K562 (cell line): ENCODE measurements around the gene KLHL33. TPM values are rescaled to one million over a fixed set of nuclear protein-coding genes. Genes with fewer than 3 reads are reported as not detected.

ENCODE experiments used
- ATAC-seq: fragments of 200-7000 bp; cut with Tn5 transposase; 3 replicates; pipeline ENCODE4 v1.9.1; 2020; ENCODE audit warnings: moderate library complexity
- BruUV-seq: library from RNA; stranded (reverse); fragments of 400-500 nt; replicated peaks from 2 replicates; lab custom pipeline; 2021; lab: Mats Ljungman, UMichigan
- CTCF ChIA-PET: fragments of 300-600 bp; formaldehyde crosslinking; extraction: SDS; loops from one replicate; lab custom pipeline; 2021; ENCODE audit warnings: low intra/inter-chr PET ratio; lab: Yijun Ruan, JAX
- POLR2A ChIA-PET: fragments of 300-600, 350-650 bp; sonication (Branson Sonifier 250); formaldehyde crosslinking; extraction: SDS; loops from one replicate; lab custom pipeline; 2021; ENCODE audit warnings: antibody characterized with exemption, inconsistent platforms; lab: Yijun Ruan, JAX
- DNase-seq, 4 experiments: peaks; one replicate each; pipeline versions ENCODE4 v3.0.0 to v3.0.0-alpha.2; 2011 to 2018; ENCODE audit warnings: low spot score in 3 of 4, mixed read lengths in 3 of 4; ENCODE audit errors: extremely low read depth in 1 of 4
- FAIRE-seq: peaks from 2 replicates; lab custom pipeline; 2011; peaks lifted over from hg19 to GRCh38; lab: Jason Lieb, UNC
- H2AFZ ChIP-seq: 2 replicates; pipeline ENCODE4 v1.6.0; 2011; ENCODE audit warnings: low read depth, low read length, control low read depth, inconsistent platforms
- H3K27ac ChIP-seq: fragments of 200-600 bp; 3 replicates; pipeline ENCODE4 v1.8.0; 2011; ENCODE audit warnings: low read depth, mild to moderate bottlenecking, control low read depth, inconsistent platforms, low read length, moderate library complexity, mixed read lengths; ENCODE audit errors: extremely low read depth
- H3K27me3 ChIP-seq, 2 experiments: fragments of 300-600 bp in 1 of 2; 2 replicates in 1 of 2; 3 replicates in 1 of 2; pipeline versions ENCODE4 v1.6.0 to v1.8.0; 2011; ENCODE audit warnings: inconsistent platforms in 2 of 2, low read length in 2 of 2, mild to moderate bottlenecking in 1 of 2, mixed read lengths in 1 of 2, moderate library complexity in 1 of 2; ENCODE audit not compliant: control insufficient read depth in 2 of 2, insufficient read depth in 2 of 2
- H3K36me3 ChIP-seq: fragments of 300-600 bp; 3 replicates; pipeline ENCODE4 v1.8.0; 2011; ENCODE audit warnings: mild to moderate bottlenecking, low read length, inconsistent platforms; ENCODE audit not compliant: control insufficient read depth, insufficient read depth
- H3K4me1 ChIP-seq, 2 experiments: fragments of 200-600 bp in 1 of 2; replicated peaks in 1 of 2; 2 replicates in 1 of 2; 3 replicates in 1 of 2; pipeline versions ENCODE4 v1.5.1 to v1.8.0; 2011; ENCODE audit warnings: inconsistent platforms in 2 of 2, low read length in 2 of 2, mild to moderate bottlenecking in 1 of 2, mixed read lengths in 1 of 2, moderate library complexity in 1 of 2; ENCODE audit not compliant: control insufficient read depth in 2 of 2, insufficient read depth in 2 of 2
- H3K4me2 ChIP-seq: 2 replicates; pipeline ENCODE4 v1.6.1; 2011; ENCODE audit warnings: low read length, control low read depth, inconsistent platforms, mixed read lengths; ENCODE audit not compliant: insufficient read depth
- H3K4me3 ChIP-seq: fragments of 200-600 bp; sonication (generic), shearing (Covaris generic); 2 replicates; pipeline ENCODE4 v1.5.1; 2016; ENCODE audit warnings: control low read depth, inconsistent platforms
- H3K79me2 ChIP-seq: fragments of 200-600 bp; 3 replicates; pipeline ENCODE4 v1.8.0; 2011; ENCODE audit warnings: low read length, inconsistent platforms; ENCODE audit not compliant: control insufficient read depth, insufficient read depth
- H3K9ac ChIP-seq, 2 experiments: 2 replicates each; pipeline versions ENCODE4 v1.6.0 to v1.6.1; 2011; ENCODE audit warnings: low read depth in 2 of 2, low read length in 2 of 2, control low read depth in 1 of 2, inconsistent platforms in 1 of 2, mild to moderate bottlenecking in 1 of 2, mixed read lengths in 1 of 2; ENCODE audit not compliant: insufficient read depth in 1 of 2
- H3K9me1 ChIP-seq: one replicate; pipeline ENCODE4 v1.6.0; 2011; ENCODE audit warnings: inconsistent platforms, mild to moderate bottlenecking, low read length, moderate library complexity; ENCODE audit not compliant: control insufficient read depth, insufficient read depth
- H3K9me3 ChIP-seq: replicated peaks from 2 replicates; pipeline ENCODE4 v1.5.1; 2011; ENCODE audit warnings: low read depth, low read length, inconsistent platforms; ENCODE audit not compliant: control insufficient read depth, insufficient read depth
- H4K20me1 ChIP-seq: replicated peaks from 2 replicates; pipeline ENCODE4 v1.6.1; 2011; ENCODE audit warnings: low read length, inconsistent platforms, mixed read lengths; ENCODE audit not compliant: control insufficient read depth, insufficient read depth
- BACH1 ChIP-seq: fragments of 200-800 bp; sonication (Bioruptor generic); IDR thresholded peaks from 2 replicates; pipeline ENCODE4 v1.6.1; 2016; ENCODE audit warnings: missing genetic modification characterization, missing compliant biosample characterization
- C11orf30 ChIP-seq: fragments of 450-650 bp; IDR thresholded peaks from 2 replicates; pipeline ENCODE4 v1.6.1; 2016; ENCODE audit warnings: low read depth, mild to moderate bottlenecking
- CEBPG ChIP-seq, 3 experiments: fragments of 200-800 bp in 1 of 3; sonication (Bioruptor generic) in 1 of 3; sonication (generic) in 1 of 3; formaldehyde crosslinking in 1 of 3; IDR thresholded peaks in 2 of 3; conservative IDR thresholded peaks in 1 of 3; 2 replicates each; pipeline versions ENCODE4 v1.6.1 to v1.8.0; 2016 to 2022; ENCODE audit warnings: missing compliant biosample characterization in 2 of 3, missing genetic modification characterization in 2 of 3, mild to moderate bottlenecking in 1 of 3, missing genetic modification reagents in 1 of 3
- CHD2 ChIP-seq: IDR thresholded peaks from 2 replicates; pipeline ENCODE4 v1.6.1; 2011; ENCODE audit warnings: low read depth, low read length
- HMG20B ChIP-seq: fragments of 250-450 bp; sonication (Bioruptor Pico); IDR thresholded peaks from 2 replicates; pipeline ENCODE4 v1.5.0; 2021; ENCODE audit warnings: mild to moderate bottlenecking
- KLF6 ChIP-seq: fragments of 250-450 bp; sonication (Bioruptor Pico); IDR thresholded peaks from 2 replicates; pipeline ENCODE4 v1.4.0; 2020; ENCODE audit warnings: mild to moderate bottlenecking, moderate library complexity, borderline replicate concordance
- L3MBTL2 ChIP-seq: fragments of 450-650 bp; IDR thresholded peaks from 2 replicates; pipeline ENCODE4 v1.6.1; 2016; ENCODE audit warnings: mild to moderate bottlenecking, moderate library complexity
- MCM2 ChIP-seq: fragments of 450-650 bp; IDR thresholded peaks from 2 replicates; pipeline ENCODE4 v1.6.1; 2017; ENCODE audit warnings: low read depth, mild to moderate bottlenecking
- PKNOX1 ChIP-seq: fragments of 450-650 bp; IDR thresholded peaks from 2 replicates; pipeline ENCODE4 v1.6.1; 2016
- SIN3B ChIP-seq: fragments of 450-650 bp; IDR thresholded peaks from 2 replicates; pipeline ENCODE4 v1.6.1; 2017; ENCODE audit warnings: low read depth, mild to moderate bottlenecking, moderate library complexity
- SMARCC2 ChIP-seq: fragments of 450-650 bp; IDR thresholded peaks from 2 replicates; pipeline ENCODE4 v1.6.1; 2017; ENCODE audit warnings: antibody characterized with exemption, moderate library complexity, mild to moderate bottlenecking, low read depth
- TOE1 ChIP-seq, 2 experiments: fragments of 450-650 bp in 1 of 2; sonication (generic) in 1 of 2; formaldehyde crosslinking in 1 of 2; IDR thresholded peaks; 2 replicates each; pipeline versions ENCODE4 v1.7.1 to v1.8.0; 2016 to 2022; ENCODE audit warnings: borderline replicate concordance in 2 of 2, mild to moderate bottlenecking in 2 of 2, antibody characterized with exemption in 1 of 2, inconsistent platforms in 1 of 2, low read depth in 1 of 2, missing genetic modification reagents in 1 of 2, moderate library complexity in 1 of 2
- TRIM28 ChIP-seq: fragments of 450-650 bp; IDR thresholded peaks from 2 replicates; pipeline ENCODE4 v1.6.1; 2017
- UBTF ChIP-seq, 2 experiments: IDR thresholded peaks; 2 replicates each; pipeline ENCODE4 v1.6.1; 2012; ENCODE audit warnings: improper control_type of control experiment in 2 of 2, low read depth in 2 of 2, low read length in 2 of 2, borderline replicate concordance in 1 of 2
- ZNF175 ChIP-seq: fragments of 200-800 bp; sonication (Bioruptor generic); IDR thresholded peaks from 2 replicates; pipeline ENCODE4 v1.6.1; 2016; ENCODE audit warnings: low read depth, mild to moderate bottlenecking, missing genetic modification characterization, missing compliant biosample characterization
- ZNF717 ChIP-seq: fragments of 250-450 bp; sonication (Bioruptor Pico); IDR thresholded peaks from 2 replicates; pipeline ENCODE4 v1.5.0; 2021
- WGBS: fragments of 100-300 bp; shearing (Covaris generic); methylation state at CpG from one replicate; pipeline ENCODE4 v1.1.6; 2016; ENCODE audit warnings: low coverage, mixed read lengths; ENCODE audit not compliant: insufficient coverage; ENCODE audit errors: missing lambda C conversion rate; 5-methylcytosine and 5-hydroxymethylcytosine counted together
- in situ Hi-C: fragments of 300-500 bp; cut with MboI; formaldehyde crosslinking; loops from 4 replicates; pipeline ENCODE4 v1.15.0; 2018; ENCODE audit warnings: inconsistent platforms, mixed read lengths
- intact Hi-C: fragments of 100-400 bp; cut with micrococcal nuclease; formaldehyde crosslinking; loops from 2 replicates; pipeline ENCODE4 v1.14.2; 2022
- polyA plus RNA-seq, 8 experiments: library from polyadenylated mRNA; depleted of rRNA in 4 of 8; stranded (reverse) in 5 of 8; unstranded in 3 of 8; fragments of >200 nt; fragmentation: Nextera tagmentation in 2 of 8; fragmentation: Illumina TruSeq in 1 of 8; extraction: Ambion mirVana in 2 of 8; extraction: Trizol in 1 of 8; gene quantifications; 2 replicates each; pipeline versions ENCODE4 v1.2.1 to v1.2.3, GENCODE V29; 2011 to 2014; ENCODE audit warnings: inconsistent platforms in 1 of 8, missing spikeins in 1 of 8
- total RNA-seq, 7 experiments: library from RNA; depleted of rRNA in 6 of 7; stranded (reverse); fragments of >200 nt in 6 of 7; fragmentation: Illumina TruSeq in 2 of 7; extraction: Trizol in 2 of 7; gene quantifications; 2 replicates each; pipeline versions ENCODE4 v1.2.1 to v1.2.3, GENCODE V29; 2011 to 2021; ENCODE audit warnings: low replicate concordance in 1 of 7

The KLHL33 gene
- total and polyA plus RNA-seq, 9 of the 15 experiments (the other 6 are each of a cell fraction or from before 2014, with no cell fraction given): 0.04 to 0.27 (median 0.13) TPM; not detected in 6

GRCh38 chr14:20454516-20455354 lies 18.8 kb upstream of the KLHL33 start, which contains the start of the genes APEX1 and OSGEP:
Gene APEX1, plus strand, starts transcription at chr14:20455226. Its CDS starts 420 bp downstream, at chr14:20455646.
Gene OSGEP, minus strand, starts transcription at chr14:20454812. Its CDS starts 129 bp downstream, at chr14:20454683.
- no TSS peak for BruUV-seq
- Histone ChIP-seq H2AFZ (peak within 1 kb of the TSS; percentile 96), H4K20me1 (no peaks in the 10 kb centered on the region), H3K4me2 (peak within 1 kb of the TSS; percentile 91), H3K9me3 (no peaks in the 10 kb centered on the region), H3K4me3 (peak within 1 kb of the TSS; percentile 78), H3K4me1 (peaks cover 15 to 18% of the 10 kb centered on the region in 2 experiments; a peak in 4 of 5 replicates), H3K27ac (peak within 1 kb of the TSS; percentile 99), H3K9ac (peak within 1 kb of the TSS; percentile 95 to 98), H3K79me2 (peaks cover 61% of the 10 kb centered on the region), H3K36me3 (peaks cover 65% of the 10 kb centered on the region), H3K27me3 (no peaks in the 10 kb centered on the region), H3K9me1 (no peaks in the 10 kb centered on the region)
- 1% methylated on average over 43 of the region's 56 CpGs for WGBS
- DNase-seq (peak; percentile 92 to 98 (median 96)), FAIRE-seq (peak; percentile 100), ATAC-seq (peak; percentile 90)
- ChIA-PET CTCF (no interaction called here), POLR2A (interaction anchor here (0.5 to 3.1 kb wide), 19 partner anchors 7 to 191 kb away, joined by 3 to 29 read pairs (median 3); partner anchors contain the start of genes PARP2 and PNP)
- intact Hi-C loops: loop anchor here (1.0 to 5.0 kb wide), 2 partner anchors 41 to 153 kb away; partner anchors contain the start of gene TEP1
- in situ Hi-C loops: no loop called here
- peak; percentile 100 for TF ChIP-seq TOE1 (IDR thresholded peaks at IDR 0.05; ENCODE audit: borderline replicate concordance)
- no peak for TF ChIP-seq TOE1 (CRISPR knock-in tag; IDR thresholded peaks at IDR 0.05; ENCODE audit: borderline replicate concordance, low read depth)
- no peak for TF ChIP-seq TRIM28
- no peak for TF ChIP-seq BACH1 (tag)
- peak; percentile 49; the same call in 1 of the 2 replicates for TF ChIP-seq SIN3B
- TF ChIP-seq UBTF (IDR thresholded peaks at IDR 0.05; ENCODE audit: borderline replicate concordance in 1 of 2, low read depth in 2 of 2, low read length in 2 of 2): 0 out of 4 replicates have a peak, but pooled peaks of 1 of the 2 experiments have one; percentile 8
- peak; percentile 59; the same call in 1 of the 2 replicates for TF ChIP-seq ZNF175 (CRISPR knock-in tag)
- no peak for TF ChIP-seq ZNF717 (CRISPR knock-in tag)
- no peak for TF ChIP-seq MCM2
- peak; percentile 47; the same call in 1 of the 2 replicates for TF ChIP-seq KLF6 (CRISPR knock-in tag)
- peak; percentile 36; the same call in 1 of the 2 replicates for TF ChIP-seq PKNOX1
- TF ChIP-seq SMARCC2: no peak
- no peak for TF ChIP-seq CEBPG (CRISPR knock-in tag; IDR thresholded peaks at IDR 0.05)
- 0 out of 4 replicates have a peak, but pooled peaks of 1 of the 2 experiments have one; percentile 11 for TF ChIP-seq CEBPG (tag; conservative IDR thresholded peaks at IDR 0.05 in 1 of 2, IDR thresholded peaks at IDR 0.05 in 1 of 2)
- TF ChIP-seq CHD2: peak; percentile 87
- peak; percentile 87 for TF ChIP-seq L3MBTL2
- TF ChIP-seq C11orf30: peak; percentile 87
- TF ChIP-seq HMG20B (CRISPR knock-in tag): no peak
